Measurements from ENCODE around the gene MPDU1.
A peak's percentile ranks its signal among the peaks of the same experiment; 100 is the strongest.

DNA sequence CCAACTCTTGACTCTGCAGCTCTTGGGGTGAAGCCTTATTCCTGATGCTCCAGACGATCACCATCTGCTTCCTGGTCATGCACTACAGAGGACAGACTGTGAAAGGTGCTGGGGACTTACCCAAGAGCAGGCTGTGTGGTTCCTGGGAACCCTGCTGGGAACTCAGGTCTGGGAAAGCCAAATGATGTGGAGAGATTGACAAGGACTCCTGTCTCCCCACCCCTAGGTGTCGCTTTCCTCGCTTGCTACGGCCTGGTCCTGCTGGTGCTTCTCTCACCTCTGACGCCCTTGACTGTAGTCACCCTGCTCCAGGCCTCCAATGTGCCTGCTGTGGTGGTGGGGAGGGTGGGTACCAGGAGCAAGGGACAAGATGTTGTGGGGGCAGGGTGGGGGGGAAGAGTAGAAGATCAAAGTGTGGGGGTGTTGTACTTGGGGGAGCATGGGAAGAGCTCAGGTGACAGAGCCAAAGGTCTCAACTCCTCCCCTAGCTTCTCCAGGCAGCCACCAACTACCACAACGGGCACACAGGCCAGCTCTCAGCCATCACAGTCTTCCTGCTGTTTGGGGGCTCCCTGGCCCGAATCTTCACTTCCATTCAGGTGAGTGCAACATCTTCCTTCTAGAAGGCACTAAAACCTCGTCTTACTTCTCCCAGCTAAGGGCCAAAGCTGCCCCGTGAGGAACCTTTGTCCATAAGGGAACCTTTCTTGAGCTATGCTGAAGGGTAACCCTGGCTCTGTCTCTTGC lies 3.2 kb downstream of the MPDU1 start:
- TF ChIP-seq, protein P1, sequence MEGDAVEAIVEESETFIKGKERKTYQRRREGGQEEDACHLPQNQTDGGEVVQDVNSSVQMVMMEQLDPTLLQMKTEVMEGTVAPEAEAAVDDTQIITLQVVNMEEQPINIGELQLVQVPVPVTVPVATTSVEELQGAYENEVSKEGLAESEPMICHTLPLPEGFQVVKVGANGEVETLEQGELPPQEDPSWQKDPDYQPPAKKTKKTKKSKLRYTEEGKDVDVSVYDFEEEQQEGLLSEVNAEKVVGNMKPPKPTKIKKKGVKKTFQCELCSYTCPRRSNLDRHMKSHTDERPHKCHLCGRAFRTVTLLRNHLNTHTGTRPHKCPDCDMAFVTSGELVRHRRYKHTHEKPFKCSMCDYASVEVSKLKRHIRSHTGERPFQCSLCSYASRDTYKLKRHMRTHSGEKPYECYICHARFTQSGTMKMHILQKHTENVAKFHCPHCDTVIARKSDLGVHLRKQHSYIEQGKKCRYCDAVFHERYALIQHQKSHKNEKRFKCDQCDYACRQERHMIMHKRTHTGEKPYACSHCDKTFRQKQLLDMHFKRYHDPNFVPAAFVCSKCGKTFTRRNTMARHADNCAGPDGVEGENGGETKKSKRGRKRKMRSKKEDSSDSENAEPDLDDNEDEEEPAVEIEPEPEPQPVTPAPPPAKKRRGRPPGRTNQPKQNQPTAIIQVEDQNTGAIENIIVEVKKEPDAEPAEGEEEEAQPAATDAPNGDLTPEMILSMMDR (IDR thresholded peaks at IDR 0.05 in 2 of 3, conservative IDR thresholded peaks at IDR 0.05 in 1 of 3; ENCODE audit: borderline replicate concordance in 1 of 3, insufficient read depth in 1 of 3, low read depth in 2 of 3, low read length in 2 of 3): peak in 2 of 3 experiments; percentile 68 to 78; a peak in 5 of 6 replicates
- TF ChIP-seq, protein P2, sequence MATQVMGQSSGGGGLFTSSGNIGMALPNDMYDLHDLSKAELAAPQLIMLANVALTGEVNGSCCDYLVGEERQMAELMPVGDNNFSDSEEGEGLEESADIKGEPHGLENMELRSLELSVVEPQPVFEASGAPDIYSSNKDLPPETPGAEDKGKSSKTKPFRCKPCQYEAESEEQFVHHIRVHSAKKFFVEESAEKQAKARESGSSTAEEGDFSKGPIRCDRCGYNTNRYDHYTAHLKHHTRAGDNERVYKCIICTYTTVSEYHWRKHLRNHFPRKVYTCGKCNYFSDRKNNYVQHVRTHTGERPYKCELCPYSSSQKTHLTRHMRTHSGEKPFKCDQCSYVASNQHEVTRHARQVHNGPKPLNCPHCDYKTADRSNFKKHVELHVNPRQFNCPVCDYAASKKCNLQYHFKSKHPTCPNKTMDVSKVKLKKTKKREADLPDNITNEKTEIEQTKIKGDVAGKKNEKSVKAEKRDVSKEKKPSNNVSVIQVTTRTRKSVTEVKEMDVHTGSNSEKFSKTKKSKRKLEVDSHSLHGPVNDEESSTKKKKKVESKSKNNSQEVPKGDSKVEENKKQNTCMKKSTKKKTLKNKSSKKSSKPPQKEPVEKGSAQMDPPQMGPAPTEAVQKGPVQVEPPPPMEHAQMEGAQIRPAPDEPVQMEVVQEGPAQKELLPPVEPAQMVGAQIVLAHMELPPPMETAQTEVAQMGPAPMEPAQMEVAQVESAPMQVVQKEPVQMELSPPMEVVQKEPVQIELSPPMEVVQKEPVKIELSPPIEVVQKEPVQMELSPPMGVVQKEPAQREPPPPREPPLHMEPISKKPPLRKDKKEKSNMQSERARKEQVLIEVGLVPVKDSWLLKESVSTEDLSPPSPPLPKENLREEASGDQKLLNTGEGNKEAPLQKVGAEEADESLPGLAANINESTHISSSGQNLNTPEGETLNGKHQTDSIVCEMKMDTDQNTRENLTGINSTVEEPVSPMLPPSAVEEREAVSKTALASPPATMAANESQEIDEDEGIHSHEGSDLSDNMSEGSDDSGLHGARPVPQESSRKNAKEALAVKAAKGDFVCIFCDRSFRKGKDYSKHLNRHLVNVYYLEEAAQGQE (IDR thresholded peaks at IDR 0.05; ENCODE audit: low read depth): no peak
- TF ChIP-seq POLR2AphosphoS5 (IDR thresholded peaks at IDR 0.05; ENCODE audit: low read depth, low read length) (no peak), CEBPB (IDR thresholded peaks at IDR 0.05; ENCODE audit: low read depth) (no peak), POLR2A (IDR thresholded peaks at IDR 0.05; ENCODE audit: borderline replicate concordance, extremely low read depth, insufficient read depth, insufficient read length) (no peak), ELF1 (IDR thresholded peaks at IDR 0.05; ENCODE audit: borderline replicate concordance, low read depth) (no peak)

Measured in HCT116 (cell line).